HCT116 (cell line): Measurements from ENCODE around the gene MEIOSIN. TPM values are rescaled to one million over a fixed set of nuclear protein-coding genes. Genes with fewer than 3 reads are reported as not detected.

Experiments
- ATAC-seq: fragments of 200-7000 bp; cut with Tn5 transposase; 2 replicates; pipeline ENCODE4 v1.9.1; 2020; ENCODE audit warnings: mild to moderate bottlenecking, moderate library complexity
- BruUV-seq: library from RNA; stranded (reverse); fragments of 400-500 nt; replicated peaks from 2 replicates; lab custom pipeline; 2021; lab: Mats Ljungman, UMichigan
- CTCF ChIA-PET: fragments of 300-600 bp; sonication (Branson Sonifier 250); formaldehyde crosslinking; loops from one replicate; lab custom pipeline; 2021; ENCODE audit warnings: antibody characterized with exemption; lab: Charles Lee
- POLR2A ChIA-PET: fragments of 300-600, 350-600 bp; sonication (Branson Sonifier 250); formaldehyde crosslinking; loops from one replicate; lab custom pipeline; 2021; ENCODE audit warnings: antibody characterized with exemption; lab: Charles Lee
- RAD21 ChIA-PET, 2 experiments: fragments of 300-600 bp; sonication (Branson Sonifier 250); formaldehyde crosslinking; loops; one replicate each; lab custom pipeline; 2023; ENCODE audit warnings: low total read pairs in 2 of 2; ENCODE audit not compliant: uncharacterized antibody in 2 of 2, unreplicated experiment in 2 of 2, low non-redundant PET in 1 of 2; lab: Charles Lee
- DNase-seq: peaks from one replicate; pipeline ENCODE4 v3.0.0-alpha.2; 2010; ENCODE audit warnings: low read depth, low spot score
- H2AFZ ChIP-seq: fragments of 200-600 bp; shearing (Covaris generic), sonication (generic); 2 replicates; pipeline ENCODE4 v1.6.1; 2017; ENCODE audit warnings: low read depth, mixed run types, mixed read lengths, antibody characterized with exemption, low read length; ENCODE audit not compliant: poor library complexity, severe bottlenecking
- H3K27ac ChIP-seq: 2 replicates; pipeline ENCODE4 v1.5.1; 2012; ENCODE audit warnings: low read depth, low read length
- H3K27me3 ChIP-seq: fragments of 200-600 bp; sonication (generic); 2 replicates; pipeline ENCODE4 v1.6.1; 2016; ENCODE audit warnings: mixed run types, low read length, mixed read lengths; ENCODE audit not compliant: insufficient read depth
- H3K36me3 ChIP-seq, 2 experiments: fragments of 200-500 bp in 1 of 2; fragments of 200-600 bp in 1 of 2; sonication (Bioruptor generic) in 1 of 2; sonication (generic) in 1 of 2; 2 replicates each; pipeline versions ENCODE4 v1.5.1 to v1.6.1; 2014 to 2016; ENCODE audit warnings: low read length in 2 of 2, inconsistent platforms in 1 of 2, mixed read lengths in 1 of 2, mixed run types in 1 of 2; ENCODE audit not compliant: insufficient read depth in 2 of 2, control insufficient read depth in 1 of 2
- H3K4me1 ChIP-seq, 2 experiments: fragments of 200-600 bp in 1 of 2; sonication (generic) in 1 of 2; 2 replicates each; pipeline versions ENCODE4 v1.5.1 to v1.6.1; 2012 to 2017; ENCODE audit warnings: low read length in 2 of 2, inconsistent platforms in 1 of 2, mild to moderate bottlenecking in 1 of 2, mixed read lengths in 1 of 2, mixed run types in 1 of 2, moderate library complexity in 1 of 2; ENCODE audit not compliant: insufficient read depth in 2 of 2, control insufficient read depth in 1 of 2
- H3K4me2 ChIP-seq: fragments of 200-600 bp; sonication (generic); 2 replicates; pipeline ENCODE4 v1.6.1; 2017; ENCODE audit warnings: mixed run types, low read length, mixed read lengths
- H3K4me3 ChIP-seq, 2 experiments: fragments of 200-600 bp in 1 of 2; sonication (generic) in 1 of 2; replicated peaks in 1 of 2; 2 replicates each; pipeline ENCODE4 v1.5.1; 2011 to 2016; ENCODE audit warnings: low read length in 2 of 2, control low read depth in 1 of 2, low read depth in 1 of 2, mild to moderate bottlenecking in 1 of 2, mixed read lengths in 1 of 2, mixed run types in 1 of 2
- H3K79me2 ChIP-seq: fragments of 200-600 bp; sonication (generic); 2 replicates; pipeline ENCODE4 v1.6.1; 2017; ENCODE audit warnings: mild to moderate bottlenecking, mixed run types, low read length, moderate library complexity, mixed read lengths; ENCODE audit not compliant: insufficient read depth
- H3K9ac ChIP-seq: fragments of 200-600 bp; sonication (generic); 2 replicates; pipeline ENCODE4 v1.6.1; 2016; ENCODE audit warnings: low read length, mixed read lengths
- H3K9me2 ChIP-seq: fragments of 200-600 bp; sonication (generic), shearing (Covaris generic); 2 replicates; pipeline ENCODE4 v1.6.1; 2017; ENCODE audit warnings: mixed run types, mild to moderate bottlenecking, moderate library complexity; ENCODE audit not compliant: insufficient read depth
- H3K9me3 ChIP-seq, 2 experiments: fragments of 200-500 bp in 1 of 2; fragments of 200-600 bp in 1 of 2; sonication (Bioruptor generic) in 1 of 2; sonication (generic) in 1 of 2; 2 replicates each; pipeline ENCODE4 v1.6.1; 2014 to 2017; ENCODE audit warnings: low read length in 2 of 2, mixed read lengths in 2 of 2, inconsistent platforms in 1 of 2, low read depth in 1 of 2, mild to moderate bottlenecking in 1 of 2, mixed run types in 1 of 2, moderate library complexity in 1 of 2; ENCODE audit not compliant: control insufficient read depth in 1 of 2, insufficient read depth in 1 of 2
- H4K20me1 ChIP-seq: fragments of 200-600 bp; sonication (generic), shearing (Covaris generic); 2 replicates; pipeline ENCODE4 v1.6.1; 2017; ENCODE audit warnings: mixed run types, mild to moderate bottlenecking, moderate library complexity; ENCODE audit not compliant: insufficient read depth
- CBX3 ChIP-seq: IDR thresholded peaks from 2 replicates; pipeline ENCODE4 v1.6.1; 2012; ENCODE audit warnings: low read depth
- JUND ChIP-seq: IDR thresholded peaks from 2 replicates; pipeline ENCODE4 v1.6.1; 2012
- POLR2A ChIP-seq: IDR thresholded peaks from 2 replicates; pipeline ENCODE4 v1.7.0; 2011; ENCODE audit warnings: borderline replicate concordance; ENCODE audit not compliant: insufficient read depth, insufficient read length; ENCODE audit errors: extremely low read depth
- SIN3A ChIP-seq: IDR thresholded peaks from 2 replicates; pipeline ENCODE4 v1.6.1; 2012; ENCODE audit warnings: low read depth
- YY1 ChIP-seq: IDR thresholded peaks from 2 replicates; pipeline ENCODE4 v1.6.1; 2011; ENCODE audit warnings: low read length, low read depth, moderate library complexity, mild to moderate bottlenecking; ENCODE audit not compliant: insufficient replicate concordance; ENCODE audit errors: extremely low read depth
- intact Hi-C: fragments of 100-400 bp; cut with micrococcal nuclease; formaldehyde crosslinking; loops from 2 replicates; pipeline ENCODE4 v1.10.0; 2022
- total RNA-seq: library from RNA; stranded (reverse); gene quantifications from one replicate; pipeline ENCODE4 v1.2.1, GENCODE V29; 2021; ENCODE audit not compliant: unreplicated experiment
- TF ChIP-seq, protein P1 (sequence below): IDR thresholded peaks from 2 replicates; pipeline ENCODE4 v1.6.1; 2012; ENCODE audit warnings: low read depth

Gene MEIOSIN
- total RNA-seq, 1 experiment from 2014 or later: 2.1 TPM

DNA sequence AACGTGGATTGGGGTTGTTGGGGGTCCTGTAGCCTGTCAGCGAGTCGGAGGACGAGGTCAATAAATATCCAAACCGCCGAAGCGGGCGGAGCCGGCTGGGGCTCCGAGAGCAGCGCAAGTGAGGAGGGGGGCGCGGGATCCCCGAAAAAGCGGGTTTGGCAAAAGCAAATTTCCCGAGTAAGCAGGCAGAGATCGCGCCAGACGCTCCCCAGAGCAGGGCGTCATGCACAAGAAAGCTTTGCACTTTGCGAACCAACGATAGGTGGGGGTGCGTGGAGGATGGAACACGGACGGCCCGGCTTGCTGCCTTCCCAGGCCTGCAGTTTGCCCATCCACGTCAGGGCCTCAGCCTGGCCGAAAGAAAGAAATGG is 36.6 kb downstream of the MEIOSIN start:
- DNase-seq: no peak
- intact Hi-C loops: loop anchor here (1.0 to 10.0 kb wide), 6 partner anchors 9 to 675 kb away; partner anchors contain the start of genes FBXO46, PPP1R37 and QPCTL
- Histone ChIP-seq H3K9ac (peak overlapping the region; percentile 58), H3K4me3 (peak overlapping the region; percentile 62 to 84), H3K4me2 (peak overlapping the region; percentile 92), H3K9me3 (no peaks in the 10 kb centered on the region), H3K79me2 (no peaks in the 10 kb centered on the region), H3K27ac (peak overlapping the region; percentile 94), H3K36me3 (no peaks in the 10 kb centered on the region), H3K9me2 (no peaks in the 10 kb centered on the region), H3K4me1 (peaks cover 14 to 43% of the 10 kb centered on the region in 2 experiments), H4K20me1 (no peaks in the 10 kb centered on the region), H3K27me3 (no peaks in the 10 kb centered on the region), H2AFZ (no peak overlapping the region)
- CTCF ChIA-PET: interaction anchor here (0.6 to 4.2 kb wide), 29 partner anchors 9 to 1729 kb away, joined by 3 to 71 read pairs (median 7); partner anchors contain the start of genes DMPK, DMWD, FBXO46 and FOXA3
- RAD21 ChIA-PET: interaction anchor here (0.6 to 2.0 kb wide), 9 partner anchors 9 to 78 kb away, joined by 3 to 9 read pairs (median 5); partner anchors contain the start of genes DMPK (in 1 of the 2) and SNRPD2 (in 1 of the 2)
- no peak; the same call in 1 of the 2 replicates for ATAC-seq
- POLR2A ChIA-PET: interaction anchor here (0.6 to 3.6 kb wide), 12 partner anchors 10 to 620 kb away, joined by 3 to 50 read pairs (median 6); partner anchors contain the start of gene DMPK
- peak; percentile 50 for TF ChIP-seq POLR2A
- TF ChIP-seq, protein P1, sequence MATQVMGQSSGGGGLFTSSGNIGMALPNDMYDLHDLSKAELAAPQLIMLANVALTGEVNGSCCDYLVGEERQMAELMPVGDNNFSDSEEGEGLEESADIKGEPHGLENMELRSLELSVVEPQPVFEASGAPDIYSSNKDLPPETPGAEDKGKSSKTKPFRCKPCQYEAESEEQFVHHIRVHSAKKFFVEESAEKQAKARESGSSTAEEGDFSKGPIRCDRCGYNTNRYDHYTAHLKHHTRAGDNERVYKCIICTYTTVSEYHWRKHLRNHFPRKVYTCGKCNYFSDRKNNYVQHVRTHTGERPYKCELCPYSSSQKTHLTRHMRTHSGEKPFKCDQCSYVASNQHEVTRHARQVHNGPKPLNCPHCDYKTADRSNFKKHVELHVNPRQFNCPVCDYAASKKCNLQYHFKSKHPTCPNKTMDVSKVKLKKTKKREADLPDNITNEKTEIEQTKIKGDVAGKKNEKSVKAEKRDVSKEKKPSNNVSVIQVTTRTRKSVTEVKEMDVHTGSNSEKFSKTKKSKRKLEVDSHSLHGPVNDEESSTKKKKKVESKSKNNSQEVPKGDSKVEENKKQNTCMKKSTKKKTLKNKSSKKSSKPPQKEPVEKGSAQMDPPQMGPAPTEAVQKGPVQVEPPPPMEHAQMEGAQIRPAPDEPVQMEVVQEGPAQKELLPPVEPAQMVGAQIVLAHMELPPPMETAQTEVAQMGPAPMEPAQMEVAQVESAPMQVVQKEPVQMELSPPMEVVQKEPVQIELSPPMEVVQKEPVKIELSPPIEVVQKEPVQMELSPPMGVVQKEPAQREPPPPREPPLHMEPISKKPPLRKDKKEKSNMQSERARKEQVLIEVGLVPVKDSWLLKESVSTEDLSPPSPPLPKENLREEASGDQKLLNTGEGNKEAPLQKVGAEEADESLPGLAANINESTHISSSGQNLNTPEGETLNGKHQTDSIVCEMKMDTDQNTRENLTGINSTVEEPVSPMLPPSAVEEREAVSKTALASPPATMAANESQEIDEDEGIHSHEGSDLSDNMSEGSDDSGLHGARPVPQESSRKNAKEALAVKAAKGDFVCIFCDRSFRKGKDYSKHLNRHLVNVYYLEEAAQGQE: no peak
- no peak for TF ChIP-seq SIN3A
- TF ChIP-seq JUND: 0 out of 2 replicates have a peak, but pooled peaks have one; percentile 12
- no peak for TF ChIP-seq YY1
- no peak for TF ChIP-seq CBX3
- BruUV-seq: no TSS peak
